ENCODE data around the gene UNC119B. TPM values are rescaled to one million over a fixed set of nuclear protein-coding genes. Genes with fewer than 3 reads are reported as not detected.

The UNC119B gene
- total RNA-seq, 1 experiment from 2014 or later, result 33.8 TPM

- TF ChIP-seq CBX3 (IDR thresholded peaks at IDR 0.05; ENCODE audit: low read depth) (no peak), POLR2A (IDR thresholded peaks at IDR 0.05; ENCODE audit: borderline replicate concordance, extremely low read depth, insufficient read depth, insufficient read length) (no peak), POLR2AphosphoS5 (IDR thresholded peaks at IDR 0.05; ENCODE audit: low read depth, low read length) (no peak), ELF1 (IDR thresholded peaks at IDR 0.05; ENCODE audit: borderline replicate concordance, low read depth) (no peak), JUND (IDR thresholded peaks at IDR 0.05) (no peak), RAD21 (IDR thresholded peaks at IDR 0.05; ENCODE audit: low read depth) (no peak), REST (IDR thresholded peaks at IDR 0.05; ENCODE audit: low read depth) (no peak), TCF7L2 (IDR thresholded peaks at IDR 0.05; ENCODE audit: borderline replicate concordance, extremely low read depth, insufficient read depth, insufficient read length) (no peak), SP1 (IDR thresholded peaks at IDR 0.05; ENCODE audit: low read depth) (no peak), EZH2 (IDR thresholded peaks at IDR 0.05) (no peak), ZNF274 (IDR thresholded peaks at IDR 0.05; ENCODE audit: low read depth, low read length) (no peak), CEBPB (IDR thresholded peaks at IDR 0.05; ENCODE audit: low read depth) (no peak), SRF (IDR thresholded peaks at IDR 0.05; ENCODE audit: low read depth) (no peak), ATF3 (IDR thresholded peaks at IDR 0.05) (no peak), ZFX (IDR thresholded peaks at IDR 0.05) (no peak), CTCF (IDR thresholded peaks at IDR 0.05 in 2 of 3, conservative IDR thresholded peaks at IDR 0.05 in 1 of 3; ENCODE audit: borderline replicate concordance in 1 of 3, insufficient read depth in 1 of 3, low read depth in 2 of 3, low read length in 2 of 3) (no peak)
- Histone ChIP-seq H3K27ac (ENCODE audit: low read depth, low read length) (no peak overlapping the region), H3K4me2 (ENCODE audit: low read length) (no peak overlapping the region), H3K79me2 (ENCODE audit: insufficient read depth, low read length) (no peaks in the 10 kb centered on the region), H3K36me3 (ENCODE audit: control insufficient read depth in 1 of 2, insufficient read depth in 2 of 2, low read length in 2 of 2) (no peaks in the 10 kb centered on the region), H3K27me3 (ENCODE audit: insufficient read depth, low read length) (no peaks in the 10 kb centered on the region), H3K9ac (ENCODE audit: low read length) (no peak overlapping the region), H3K9me2 (ENCODE audit: insufficient read depth) (no peaks in the 10 kb centered on the region), H2AFZ (ENCODE audit: low read depth, low read length, poor library complexity, severe bottlenecking) (no peak overlapping the region), H3K4me3 (replicated peaks in 1 of 2; ENCODE audit: low read depth in 1 of 2, low read length in 2 of 2) (no peak overlapping the region), H3K9me3 (ENCODE audit: control insufficient read depth in 1 of 2, insufficient read depth in 1 of 2, low read depth in 1 of 2, low read length in 2 of 2) (no peaks in the 10 kb centered on the region), H4K20me1 (ENCODE audit: insufficient read depth) (no peaks in the 10 kb centered on the region), H3K4me1 (ENCODE audit: control insufficient read depth in 1 of 2, insufficient read depth in 2 of 2, low read length in 2 of 2) (no peaks in the 10 kb centered on the region)
- no TSS peak for BruUV-seq (replicated peaks)
- ATAC-seq, result no peak
- intact Hi-C loops (cut with micrococcal nuclease), result no loop called here
- CTCF ChIA-PET, result no interaction called here
- POLR2A ChIA-PET, result interaction anchor here (0.6 kb wide), 1 partner anchor 484 kb away, joined by 3 read pairs; no protein-coding TSS in a partner anchor
- RAD21 ChIA-PET (ENCODE audit: low non-redundant PET in 1 of 2, low total read pairs in 2 of 2, uncharacterized antibody in 2 of 2, unreplicated experiment in 2 of 2), result no interaction called here
- no peak for DNase-seq (ENCODE audit: low read depth, low spot score)
Observed at GRCh38 chr12:120739821-120740613, 29.8 kb downstream of the UNC119B start.

Measured in HCT116 (cell line).